Spleen (tissue), 7 donors: ENCODE data around the gene TTLL11.

Experiments used
- POLR2A ChIP-seq, 3 donors: fragments of 450-650 bp; IDR thresholded peaks; one replicate each; pipeline ENCODE4 v1.5.1; 2017; ENCODE audit warnings: antibody characterized with exemption in 3 of 3, mild to moderate bottlenecking in 1 of 3
- POLR2AphosphoS5 ChIP-seq, 3 donors: sonication (generic); formaldehyde crosslinking; IDR thresholded peaks; one replicate each; pipeline ENCODE4 v1.5.1; 2017; ENCODE audit warnings: antibody characterized with exemption in 3 of 3
- TF ChIP-seq, protein P1 (sequence below), 11 experiments: fragments of 200-600 bp in 7 of 11; fragments of 450-650 bp in 4 of 11; sonication (generic) in 4 of 11; IDR thresholded peaks in 8 of 11; conservative IDR thresholded peaks in 3 of 11; 1 replicate in 7 of 11; 2 replicates in 4 of 11; pipeline versions ENCODE4 v1.4.0 to v1.8.0; 2016 to 2021; ENCODE audit warnings: antibody characterized with exemption in 11 of 11, inconsistent platforms in 4 of 11, mild to moderate bottlenecking in 1 of 11
- donor health status: DM: no; HTN: no; CAD: no; lungs with moderate emphysema.
- donor health status: DM: no; HTN: no; CAD: no.
- donor health status: DM: no; HTN: no; CAD: no.

- TF ChIP-seq, protein P1, sequence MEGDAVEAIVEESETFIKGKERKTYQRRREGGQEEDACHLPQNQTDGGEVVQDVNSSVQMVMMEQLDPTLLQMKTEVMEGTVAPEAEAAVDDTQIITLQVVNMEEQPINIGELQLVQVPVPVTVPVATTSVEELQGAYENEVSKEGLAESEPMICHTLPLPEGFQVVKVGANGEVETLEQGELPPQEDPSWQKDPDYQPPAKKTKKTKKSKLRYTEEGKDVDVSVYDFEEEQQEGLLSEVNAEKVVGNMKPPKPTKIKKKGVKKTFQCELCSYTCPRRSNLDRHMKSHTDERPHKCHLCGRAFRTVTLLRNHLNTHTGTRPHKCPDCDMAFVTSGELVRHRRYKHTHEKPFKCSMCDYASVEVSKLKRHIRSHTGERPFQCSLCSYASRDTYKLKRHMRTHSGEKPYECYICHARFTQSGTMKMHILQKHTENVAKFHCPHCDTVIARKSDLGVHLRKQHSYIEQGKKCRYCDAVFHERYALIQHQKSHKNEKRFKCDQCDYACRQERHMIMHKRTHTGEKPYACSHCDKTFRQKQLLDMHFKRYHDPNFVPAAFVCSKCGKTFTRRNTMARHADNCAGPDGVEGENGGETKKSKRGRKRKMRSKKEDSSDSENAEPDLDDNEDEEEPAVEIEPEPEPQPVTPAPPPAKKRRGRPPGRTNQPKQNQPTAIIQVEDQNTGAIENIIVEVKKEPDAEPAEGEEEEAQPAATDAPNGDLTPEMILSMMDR (IDR thresholded peaks at IDR 0.05 in 8 of 11, conservative IDR thresholded peaks at IDR 0.05 in 3 of 11), result no peak
- no peak for TF ChIP-seq POLR2A (IDR thresholded peaks at IDR 0.05)
- no peak for TF ChIP-seq POLR2AphosphoS5 (IDR thresholded peaks at IDR 0.05)
Observed at GRCh38 chr9:122124048-122124447, 30.9 kb upstream of the TTLL11 start.
